ENCODE measurements around the gene PACSIN2.

PACSIN2 gene

GRCh38 chr22:42821386-42821785, 193.6 kb downstream of the PACSIN2 start:
- no peak for DNase-seq (ENCODE audit: low read depth in 2 of 2)

GRCh38 chr22:42820045-42820763, 194.7 kb downstream of the PACSIN2 start:
- no peak for DNase-seq (ENCODE audit: low read depth in 2 of 2)
